Thoracic aorta (tissue), 2 donors: ENCODE measurements around the gene NAMPT. TPM values are rescaled to one million over a fixed set of nuclear protein-coding genes. Genes with fewer than 3 reads are reported as not detected.

ENCODE experiments used
- ATAC-seq: fragments of 150-250 bp; one replicate; pipeline ENCODE4 v1.8.0; 2017; ENCODE audit warnings: low read depth; ENCODE audit not compliant: insufficient number of reproducible peaks, low FRiP score
- DNase-seq: peaks from one replicate; pipeline ENCODE4 v3.0.0-alpha.2; 2020; ENCODE audit warnings: low spot score
- H3K27ac ChIP-seq, 2 donors: fragments of 200-600 bp; sonication (generic); 1 replicate in 1 of 2; 2 replicates in 1 of 2; pipeline ENCODE4 v1.5.1; 2016; ENCODE audit warnings: mild to moderate bottlenecking in 2 of 2, moderate library complexity in 2 of 2
- H3K27me3 ChIP-seq: fragments of 200-600 bp; sonication (generic); replicated peaks from 2 replicates; pipeline ENCODE4 v1.6.0; 2016; ENCODE audit warnings: mild to moderate bottlenecking; ENCODE audit not compliant: insufficient read depth
- H3K36me3 ChIP-seq: fragments of 200-600 bp; sonication (generic); one replicate; pipeline ENCODE4 v1.5.1; 2016
- H3K4me1 ChIP-seq, 2 donors: fragments of 200-600 bp; sonication (generic); 1 replicate in 1 of 2; 2 replicates in 1 of 2; pipeline versions ENCODE4 v1.5.1 to v1.6.0; 2016; ENCODE audit warnings: low read depth in 2 of 2, mild to moderate bottlenecking in 1 of 2; ENCODE audit not compliant: control insufficient read depth in 1 of 2
- H3K4me3 ChIP-seq: fragments of 200-600 bp; sonication (generic); 2 replicates; pipeline ENCODE4 v1.5.1; 2016; ENCODE audit warnings: mild to moderate bottlenecking
- H3K9me3 ChIP-seq: fragments of 200-600 bp; sonication (generic); 2 replicates; pipeline ENCODE4 v1.5.1; 2016
- CTCF ChIP-seq: fragments of 200-600 bp; sonication (generic); IDR thresholded peaks from one replicate; pipeline ENCODE4 v1.5.1; 2019; ENCODE audit warnings: antibody characterized with exemption
- total RNA-seq, 2 donors: library from RNA; depleted of rRNA; stranded (reverse); fragments of >200 nt; gene quantifications; one replicate each; pipeline versions ENCODE4 v1.1.0 to v1.2.3, GENCODE V29; 2016

NAMPT gene
- total RNA-seq, 2 donors from 2014 or later: 274 to 1,075 TPM

GRCh38 chr7:106289848-106290247 lies 5.1 kb upstream of the NAMPT start:
- ATAC-seq: no peak
- H3K27me3 ChIP-seq: no peaks in the 10 kb centered on the region

GRCh38 chr7:106288263-106288662 lies 3.5 kb upstream of the NAMPT start:
- Histone ChIP-seq H3K9me3 (no peaks in the 10 kb centered on the region), H3K4me1 (peaks cover 0 to 6% of the 10 kb centered on the region in 2 donors), H3K27ac (no peak overlapping the region), H3K4me3 (no peak overlapping the region), H3K36me3 (no peaks in the 10 kb centered on the region), H3K27me3 (no peaks in the 10 kb centered on the region)
- TF ChIP-seq CTCF: no peak
- ATAC-seq: no peak
- DNase-seq: no peak

More at GRCh38 chr7:106289848-106290247, 5.1 kb upstream of the NAMPT start:
- H3K4me1 ChIP-seq: peaks cover 0 to 6% of the 10 kb centered on the region in 2 donors
- no peaks in the 10 kb centered on the region for H3K36me3 ChIP-seq
- no peak for DNase-seq
- no peak for TF ChIP-seq CTCF
- no peak overlapping the region for H3K4me3 ChIP-seq
- H3K9me3 ChIP-seq: no peaks in the 10 kb centered on the region
- H3K27ac ChIP-seq: no peak overlapping the region

GRCh38 chr7:106287786-106288185 lies 3.0 kb upstream of the NAMPT start:
- no peak for DNase-seq
- H3K36me3 ChIP-seq: no peaks in the 10 kb centered on the region
- peaks cover 0 to 6% of the 10 kb centered on the region in 2 donors for H3K4me1 ChIP-seq
- no peak overlapping the region for H3K4me3 ChIP-seq
- no peak for ATAC-seq
- H3K9me3 ChIP-seq: no peaks in the 10 kb centered on the region
- no peaks in the 10 kb centered on the region for H3K27me3 ChIP-seq
- TF ChIP-seq CTCF: no peak
- no peak overlapping the region for H3K27ac ChIP-seq

GRCh38 chr7:106285855-106286492 lies 1.2 kb upstream of the NAMPT start:
- no peaks in the 10 kb centered on the region for H3K27me3 ChIP-seq

More at GRCh38 chr7:106285855-106286492, 1.2 kb upstream of the NAMPT start:
- Histone ChIP-seq H3K27ac (peak overlapping the region; percentile 87 to 91), H3K4me1 (peaks cover 11 to 24% of the 10 kb centered on the region in 2 donors), H3K4me3 (peak overlapping the region; percentile 75), H3K9me3 (no peaks in the 10 kb centered on the region), H3K36me3 (no peaks in the 10 kb centered on the region)
- no peak for DNase-seq
- TF ChIP-seq CTCF: no peak
- no peak for ATAC-seq
